Ascending aorta (tissue), 2 donors: Measurements from ENCODE around the gene TMEM132E. TPM values are rescaled to one million over a fixed set of nuclear protein-coding genes. Genes with fewer than 3 reads are reported as not detected.
A peak's percentile ranks its signal among the peaks of the same experiment; 100 is the strongest.

Experiments used
- DNase-seq, 2 donors: peaks; one replicate each; pipeline ENCODE4 v3.0.0-alpha.2; 2019; ENCODE audit warnings: low spot score in 2 of 2
- H3K27ac ChIP-seq, 2 donors: fragments of 200-600 bp; sonication (generic); one replicate each; pipeline ENCODE4 v1.5.1; 2016 to 2017; ENCODE audit warnings: mild to moderate bottlenecking in 1 of 2
- H3K27me3 ChIP-seq: fragments of 200-600 bp; sonication (generic); one replicate; pipeline ENCODE4 v1.5.1; 2017
- H3K36me3 ChIP-seq, 2 donors: fragments of 200-600 bp; sonication (generic); one replicate each; pipeline ENCODE4 v1.5.1; 2016
- H3K4me1 ChIP-seq, 2 donors: fragments of 200-600 bp; sonication (generic); one replicate each; pipeline ENCODE4 v1.5.1; 2016 to 2017; ENCODE audit warnings: mild to moderate bottlenecking in 1 of 2
- H3K4me3 ChIP-seq, 2 donors: fragments of 200-600 bp; sonication (generic); one replicate each; pipeline ENCODE4 v1.5.1; 2016 to 2017; ENCODE audit warnings: mild to moderate bottlenecking in 1 of 2
- H3K9me3 ChIP-seq, 2 donors: fragments of 200-600 bp; sonication (generic); one replicate each; pipeline ENCODE4 v1.5.1; 2016
- intact Hi-C: fragments of 100-400 bp; cut with DNase I; formaldehyde crosslinking; loops from one replicate; pipeline ENCODE4 v1.15.1; 2023
- total RNA-seq: library from RNA; depleted of rRNA; stranded (reverse); fragments of >200 nt; gene quantifications from one replicate; pipeline ENCODE4 v1.1.0, GENCODE V29; 2016
- TF ChIP-seq, protein P1 (sequence below), 3 experiments: fragments of 200-600 bp in 2 of 3; fragments of 450-650 bp in 1 of 3; sonication (generic) in 2 of 3; IDR thresholded peaks; one replicate each; pipeline ENCODE4 v1.5.1; 2016 to 2019; ENCODE audit warnings: antibody characterized with exemption in 3 of 3, mild to moderate bottlenecking in 1 of 3, moderate library complexity in 1 of 3

TMEM132E gene, protein sequence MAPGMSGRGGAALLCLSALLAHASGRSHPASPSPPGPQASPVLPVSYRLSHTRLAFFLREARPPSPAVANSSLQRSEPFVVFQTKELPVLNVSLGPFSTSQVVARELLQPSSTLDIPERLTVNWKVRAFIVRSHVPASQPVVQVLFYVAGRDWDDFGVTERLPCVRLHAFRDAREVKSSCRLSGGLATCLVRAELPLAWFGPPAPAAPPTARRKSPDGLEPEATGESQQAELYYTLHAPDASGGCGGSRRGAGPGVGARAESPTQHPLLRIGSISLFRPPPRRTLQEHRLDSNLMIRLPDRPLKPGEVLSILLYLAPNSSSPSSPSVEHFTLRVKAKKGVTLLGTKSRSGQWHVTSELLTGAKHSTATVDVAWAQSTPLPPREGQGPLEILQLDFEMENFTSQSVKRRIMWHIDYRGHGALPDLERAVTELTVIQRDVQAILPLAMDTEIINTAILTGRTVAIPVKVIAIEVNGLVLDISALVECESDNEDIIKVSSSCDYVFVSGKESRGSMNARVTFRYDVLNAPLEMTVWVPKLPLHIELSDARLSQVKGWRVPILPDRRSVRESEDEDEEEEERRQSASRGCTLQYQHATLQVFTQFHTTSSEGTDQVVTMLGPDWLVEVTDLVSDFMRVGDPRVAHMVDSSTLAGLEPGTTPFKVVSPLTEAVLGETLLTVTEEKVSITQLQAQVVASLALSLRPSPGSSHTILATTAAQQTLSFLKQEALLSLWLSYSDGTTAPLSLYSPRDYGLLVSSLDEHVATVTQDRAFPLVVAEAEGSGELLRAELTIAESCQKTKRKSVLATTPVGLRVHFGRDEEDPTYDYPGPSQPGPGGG (N-terminal part only)
- total RNA-seq: not detected

DNA sequence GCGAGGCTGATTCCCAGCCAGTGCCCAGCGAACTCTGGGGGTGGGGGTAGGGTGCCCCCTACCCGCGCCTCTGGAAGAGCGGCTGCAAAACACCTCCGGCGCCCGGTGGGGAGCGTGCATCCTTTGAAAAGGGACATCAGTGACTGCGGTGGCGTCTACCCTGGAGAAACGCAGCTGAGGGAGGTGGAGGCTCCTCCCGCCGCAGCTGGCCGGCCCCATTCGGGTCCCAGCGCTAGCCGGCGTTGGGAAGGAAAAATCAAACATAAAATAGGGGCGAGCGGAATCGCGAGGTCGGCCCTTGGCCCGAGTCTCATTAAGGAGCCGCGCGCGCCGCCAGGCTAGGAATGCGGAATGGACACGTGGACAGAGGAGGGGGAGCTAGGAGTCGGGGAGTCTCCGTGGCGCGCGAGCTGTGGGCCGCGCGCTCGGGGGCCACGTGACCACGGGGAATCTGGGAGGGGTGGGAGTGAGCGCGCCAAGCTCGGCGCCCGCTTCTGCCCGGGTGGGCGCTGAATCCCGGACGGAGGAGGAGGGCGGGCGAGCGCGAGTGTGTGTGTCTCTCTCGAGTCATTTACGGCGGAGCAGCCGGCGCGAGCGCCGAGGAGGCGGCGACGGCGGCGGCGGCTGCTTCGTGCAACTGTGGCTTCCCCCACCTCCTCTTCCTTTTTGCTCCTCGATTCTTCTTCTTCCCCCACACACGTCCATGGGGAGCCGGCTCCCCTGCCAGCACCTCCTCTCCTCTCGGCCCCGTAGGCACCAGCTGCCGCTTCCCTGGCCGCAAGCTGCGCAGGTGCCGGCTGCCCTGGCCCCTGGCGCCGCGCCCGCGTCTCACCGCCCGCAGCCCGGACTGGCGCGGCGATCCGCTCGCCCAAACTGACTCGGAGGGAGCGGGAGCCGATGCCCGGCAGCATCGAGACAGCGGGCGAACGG is at the start of gene TMEM132E:
Gene TMEM132E, plus strand, starts transcription at position 566 of the 930 bp plus-strand sequence. CDS start 1,495 bp downstream, outside the sequence.
- TF ChIP-seq, protein P1, sequence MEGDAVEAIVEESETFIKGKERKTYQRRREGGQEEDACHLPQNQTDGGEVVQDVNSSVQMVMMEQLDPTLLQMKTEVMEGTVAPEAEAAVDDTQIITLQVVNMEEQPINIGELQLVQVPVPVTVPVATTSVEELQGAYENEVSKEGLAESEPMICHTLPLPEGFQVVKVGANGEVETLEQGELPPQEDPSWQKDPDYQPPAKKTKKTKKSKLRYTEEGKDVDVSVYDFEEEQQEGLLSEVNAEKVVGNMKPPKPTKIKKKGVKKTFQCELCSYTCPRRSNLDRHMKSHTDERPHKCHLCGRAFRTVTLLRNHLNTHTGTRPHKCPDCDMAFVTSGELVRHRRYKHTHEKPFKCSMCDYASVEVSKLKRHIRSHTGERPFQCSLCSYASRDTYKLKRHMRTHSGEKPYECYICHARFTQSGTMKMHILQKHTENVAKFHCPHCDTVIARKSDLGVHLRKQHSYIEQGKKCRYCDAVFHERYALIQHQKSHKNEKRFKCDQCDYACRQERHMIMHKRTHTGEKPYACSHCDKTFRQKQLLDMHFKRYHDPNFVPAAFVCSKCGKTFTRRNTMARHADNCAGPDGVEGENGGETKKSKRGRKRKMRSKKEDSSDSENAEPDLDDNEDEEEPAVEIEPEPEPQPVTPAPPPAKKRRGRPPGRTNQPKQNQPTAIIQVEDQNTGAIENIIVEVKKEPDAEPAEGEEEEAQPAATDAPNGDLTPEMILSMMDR (IDR thresholded peaks at IDR 0.05): no peak
- no peak within 1 kb of the TSS for H3K27ac ChIP-seq

GRCh38 chr17:34530918-34531317 is 48.5 kb upstream of the TMEM132E start:
- TF ChIP-seq, protein P1 (IDR thresholded peaks at IDR 0.05): no peak
- H3K36me3 ChIP-seq: no peaks in the 10 kb centered on the region
- H3K4me3 ChIP-seq: no peak overlapping the region
- DNase-seq: no peak
- H3K27me3 ChIP-seq: no peaks in the 10 kb centered on the region
- no peak overlapping the region for H3K27ac ChIP-seq
- no peaks in the 10 kb centered on the region for H3K4me1 ChIP-seq
- H3K9me3 ChIP-seq: no peaks in the 10 kb centered on the region
- intact Hi-C loops: no loop called here

More for the DNA sequence above, at the start of gene TMEM132E:
- Histone ChIP-seq H3K4me1 (peaks cover 27 to 28% of the 10 kb centered on the region in 2 donors), H3K27me3 (peaks cover 10% of the 10 kb centered on the region), H3K9me3 (no peaks in the 10 kb centered on the region), H3K36me3 (no peaks in the 10 kb centered on the region), H3K4me3 (peak within 1 kb of the TSS; percentile 58 to 74)
- no peak for DNase-seq
- intact Hi-C loops: no loop called here

- Histone ChIP-seq H3K36me3 (no peaks in the 10 kb centered on the region), H3K27me3 (no peaks in the 10 kb centered on the region), H3K27ac (no peak overlapping the region), H3K9me3 (no peaks in the 10 kb centered on the region), H3K4me3 (no peak overlapping the region), H3K4me1 (no peaks in the 10 kb centered on the region)
- TF ChIP-seq, protein P1 (IDR thresholded peaks at IDR 0.05): no peak
- intact Hi-C loops: no loop called here
- no peak for DNase-seq
These were observed 46.9 kb upstream of the TMEM132E start for GRCh38 chr17:34532281-34533065.

- Histone ChIP-seq H3K36me3 (no peaks in the 10 kb centered on the region), H3K27me3 (no peaks in the 10 kb centered on the region), H3K27ac (no peak overlapping the region), H3K9me3 (no peaks in the 10 kb centered on the region), H3K4me3 (no peak overlapping the region), H3K4me1 (no peaks in the 10 kb centered on the region)
- no peak for DNase-seq
- TF ChIP-seq, protein P1 (IDR thresholded peaks at IDR 0.05): no peak
- intact Hi-C loops: no loop called here
These were observed 45.4 kb upstream of the TMEM132E start for GRCh38 chr17:34533806-34534527.
